RWPE2 (cell line): ENCODE results near the gene TXN2.
A peak's percentile ranks its signal among the peaks of the same experiment; 100 is the strongest.

ENCODE experiments used
- ATAC-seq: fragments of 200-7000 bp; cut with Tn5 transposase; 3 replicates; pipeline ENCODE4 v1.9.1; 2021; ENCODE audit warnings: low read depth
- DNase-seq: peaks from one replicate; pipeline ENCODE4 v3.0.0-alpha.2; 2020; ENCODE audit warnings: low spot score
- H3K27ac ChIP-seq: fragments of 450-650 bp; 2 replicates; pipeline ENCODE4 v1.5.1; 2017; ENCODE audit warnings: mild to moderate bottlenecking; ENCODE audit not compliant: poor library complexity, severe bottlenecking
- H3K27me3 ChIP-seq: fragments of 250-450 bp; sonication (Bioruptor Pico); 2 replicates; pipeline ENCODE4 v1.5.1; 2021; ENCODE audit warnings: mild to moderate bottlenecking, moderate library complexity; ENCODE audit not compliant: insufficient read depth, poor library complexity, severe bottlenecking
- H3K36me3 ChIP-seq: fragments of 250-450 bp; sonication (Bioruptor Pico); 2 replicates; pipeline ENCODE4 v1.5.1; 2020; ENCODE audit warnings: low read depth, mild to moderate bottlenecking, moderate library complexity
- H3K4me1 ChIP-seq: fragments of 250-450 bp; sonication (Bioruptor Pico); 2 replicates; pipeline ENCODE4 v1.5.1; 2021; ENCODE audit warnings: mild to moderate bottlenecking, moderate library complexity; ENCODE audit not compliant: insufficient read depth, poor library complexity, severe bottlenecking
- H3K4me3 ChIP-seq: fragments of 250-450 bp; sonication (Bioruptor Pico); 2 replicates; pipeline ENCODE4 v1.5.1; 2021; ENCODE audit warnings: mild to moderate bottlenecking, moderate library complexity; ENCODE audit not compliant: severe bottlenecking
- H3K9me3 ChIP-seq: fragments of 250-450 bp; sonication (Bioruptor Pico); 2 replicates; pipeline ENCODE4 v1.5.1; 2021; ENCODE audit warnings: mild to moderate bottlenecking, moderate library complexity; ENCODE audit not compliant: severe bottlenecking
- CTCF ChIP-seq: fragments of 450-650 bp; IDR thresholded peaks from one replicate; pipeline ENCODE4 v1.5.1; 2017; ENCODE audit warnings: mild to moderate bottlenecking, moderate library complexity; ENCODE audit not compliant: poor library complexity, severe bottlenecking

TXN2 gene

DNA sequence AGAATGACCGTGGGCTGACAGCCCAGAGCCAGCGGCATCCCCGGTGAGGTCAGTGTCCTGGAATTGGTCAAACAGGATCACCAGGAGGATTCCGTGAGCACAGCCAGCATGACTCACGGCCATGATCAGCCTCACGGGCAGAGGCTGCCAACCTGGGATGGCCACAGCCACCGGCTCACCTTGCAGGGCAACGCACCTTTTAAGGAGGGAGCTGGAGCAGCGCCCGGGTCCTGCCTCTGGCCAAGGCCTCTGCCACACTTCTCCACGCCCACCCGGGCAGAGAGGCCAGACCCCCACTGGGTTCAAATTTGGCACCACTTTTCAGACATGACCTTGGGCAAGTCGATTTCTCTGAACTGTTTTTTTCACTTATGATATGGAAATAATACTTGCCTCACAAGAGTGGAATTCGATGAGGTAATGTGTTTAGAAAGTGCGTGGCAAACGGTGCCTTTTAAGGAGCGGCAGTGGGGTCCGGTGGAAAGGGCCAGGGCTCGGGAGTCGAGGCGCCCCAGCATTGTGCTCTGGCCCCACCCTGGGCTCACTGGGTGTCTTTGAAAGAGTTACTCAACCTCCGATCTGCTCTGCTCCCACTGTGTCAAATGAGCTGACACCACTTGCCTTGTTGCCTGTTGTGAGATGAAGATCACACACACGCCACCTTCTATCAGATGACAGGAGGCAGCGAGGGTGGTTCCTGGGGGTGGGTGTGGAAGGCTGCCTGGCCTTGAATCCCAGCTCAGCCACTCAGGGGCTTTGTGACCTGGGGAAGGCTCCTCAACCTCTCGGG is 16.0 kb downstream of the TXN2 start:
- peak; percentile 97 for DNase-seq
- H3K27me3 ChIP-seq: no peaks in the 10 kb centered on the region
- peaks cover 3% of the 10 kb centered on the region for H3K36me3 ChIP-seq
- ATAC-seq: peak; percentile 69
- H3K9me3 ChIP-seq: no peaks in the 10 kb centered on the region
- TF ChIP-seq CTCF: no peak
- peaks cover 66% of the 10 kb centered on the region for H3K4me1 ChIP-seq
- no peak overlapping the region for H3K4me3 ChIP-seq
- H3K27ac ChIP-seq: peak overlapping the region; percentile 91

GRCh38 chr22:36464715-36465231 is 16.7 kb downstream of the TXN2 start:
- H3K4me1 ChIP-seq: peaks cover 60% of the 10 kb centered on the region

GRCh38 chr22:36463783-36464184 is 17.7 kb downstream of the TXN2 start:
- Histone ChIP-seq H3K27ac (peak overlapping the region; percentile 91), H3K9me3 (no peaks in the 10 kb centered on the region), H3K4me3 (no peak overlapping the region), H3K36me3 (peaks cover 3% of the 10 kb centered on the region), H3K4me1 (peaks cover 56% of the 10 kb centered on the region), H3K27me3 (no peaks in the 10 kb centered on the region)
- no peak for TF ChIP-seq CTCF
- DNase-seq (no peak), ATAC-seq (no peak)

More at GRCh38 chr22:36464715-36465231, 16.7 kb downstream of the TXN2 start:
- H3K4me3 ChIP-seq: no peak overlapping the region
- ATAC-seq (no peak), DNase-seq (no peak)
- peaks cover 3% of the 10 kb centered on the region for H3K36me3 ChIP-seq
- no peaks in the 10 kb centered on the region for H3K9me3 ChIP-seq
- H3K27me3 ChIP-seq: no peaks in the 10 kb centered on the region
- peak overlapping the region; percentile 91 for H3K27ac ChIP-seq
- TF ChIP-seq CTCF: no peak

GRCh38 chr22:36461665-36462649 is 19.5 kb downstream of the TXN2 start:
- no peaks in the 10 kb centered on the region; the same call in 1 of the 2 replicates for H3K36me3 ChIP-seq
- ATAC-seq (peak; percentile 80), DNase-seq (peak; percentile 85)
- no peaks in the 10 kb centered on the region for H3K9me3 ChIP-seq
- no peak for TF ChIP-seq CTCF
- H3K27ac ChIP-seq: peak overlapping the region; percentile 49
- no peaks in the 10 kb centered on the region for H3K27me3 ChIP-seq
- no peak overlapping the region for H3K4me3 ChIP-seq
- H3K4me1 ChIP-seq: peaks cover 38% of the 10 kb centered on the region
